Astrocyte of the spinal cord (primary cell): ENCODE measurements around the gene SNX15.

Source experiments
- DNase-seq: peaks from one replicate; pipeline ENCODE4 v3.0.0; 2011; ENCODE audit warnings: low read depth, low spot score
- H3K4me3 ChIP-seq: 2 replicates; pipeline ENCODE4 v1.5.1; 2011; ENCODE audit warnings: low read depth, mild to moderate bottlenecking, low read length, moderate library complexity
- in situ Hi-C: cut with HindIII; loops from 2 replicates; pipeline ENCODE4 v1.10.0; 2017; ENCODE audit warnings: low sequenced_read_pairs
- TF ChIP-seq, protein P1 (sequence below): IDR thresholded peaks from 2 replicates; pipeline ENCODE4 v1.5.1; 2012; ENCODE audit warnings: low read depth, mild to moderate bottlenecking, low read length, inconsistent platforms

The SNX15 gene

DNA sequence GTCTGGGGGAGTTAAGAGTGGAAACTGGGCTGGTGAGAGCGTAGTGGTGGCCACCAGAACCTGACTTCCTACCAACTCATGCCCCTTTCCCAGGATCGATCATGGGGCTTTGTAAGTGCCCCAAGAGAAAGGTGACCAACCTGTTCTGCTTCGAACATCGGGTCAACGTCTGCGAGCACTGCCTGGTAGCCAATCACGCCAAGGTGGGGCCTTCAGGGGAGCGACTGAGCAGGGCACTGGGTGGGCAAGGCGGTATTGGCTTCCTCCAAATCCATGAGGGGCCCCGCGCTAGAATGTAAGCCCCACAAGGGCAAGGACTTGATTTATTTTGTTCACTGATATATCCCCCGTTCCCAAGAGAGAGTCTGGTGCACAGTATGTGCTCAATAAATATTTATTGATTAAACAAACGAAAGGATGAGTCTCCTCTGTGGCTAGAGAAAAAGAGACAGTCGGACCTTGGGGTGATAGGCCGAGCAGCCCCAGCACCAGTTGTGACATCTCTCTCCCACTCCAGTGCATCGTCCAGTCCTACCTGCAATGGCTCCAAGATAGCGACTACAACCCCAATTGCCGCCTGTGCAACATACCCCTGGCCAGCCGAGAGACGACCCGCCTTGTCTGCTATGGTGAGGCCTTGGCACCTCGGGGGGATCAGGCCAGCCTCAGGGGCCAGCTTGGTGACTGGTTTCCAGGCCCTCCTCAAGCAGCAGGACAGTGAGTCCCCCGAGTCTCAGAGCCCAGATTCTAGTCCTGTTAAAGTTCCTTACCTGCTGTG lies 57.5 kb downstream of the SNX15 start:
- in situ Hi-C loops = no loop called here
- peak overlapping the region; percentile 81 for H3K4me3 ChIP-seq
- no peak for DNase-seq
- TF ChIP-seq, protein P1, sequence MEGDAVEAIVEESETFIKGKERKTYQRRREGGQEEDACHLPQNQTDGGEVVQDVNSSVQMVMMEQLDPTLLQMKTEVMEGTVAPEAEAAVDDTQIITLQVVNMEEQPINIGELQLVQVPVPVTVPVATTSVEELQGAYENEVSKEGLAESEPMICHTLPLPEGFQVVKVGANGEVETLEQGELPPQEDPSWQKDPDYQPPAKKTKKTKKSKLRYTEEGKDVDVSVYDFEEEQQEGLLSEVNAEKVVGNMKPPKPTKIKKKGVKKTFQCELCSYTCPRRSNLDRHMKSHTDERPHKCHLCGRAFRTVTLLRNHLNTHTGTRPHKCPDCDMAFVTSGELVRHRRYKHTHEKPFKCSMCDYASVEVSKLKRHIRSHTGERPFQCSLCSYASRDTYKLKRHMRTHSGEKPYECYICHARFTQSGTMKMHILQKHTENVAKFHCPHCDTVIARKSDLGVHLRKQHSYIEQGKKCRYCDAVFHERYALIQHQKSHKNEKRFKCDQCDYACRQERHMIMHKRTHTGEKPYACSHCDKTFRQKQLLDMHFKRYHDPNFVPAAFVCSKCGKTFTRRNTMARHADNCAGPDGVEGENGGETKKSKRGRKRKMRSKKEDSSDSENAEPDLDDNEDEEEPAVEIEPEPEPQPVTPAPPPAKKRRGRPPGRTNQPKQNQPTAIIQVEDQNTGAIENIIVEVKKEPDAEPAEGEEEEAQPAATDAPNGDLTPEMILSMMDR = no peak

DNA sequence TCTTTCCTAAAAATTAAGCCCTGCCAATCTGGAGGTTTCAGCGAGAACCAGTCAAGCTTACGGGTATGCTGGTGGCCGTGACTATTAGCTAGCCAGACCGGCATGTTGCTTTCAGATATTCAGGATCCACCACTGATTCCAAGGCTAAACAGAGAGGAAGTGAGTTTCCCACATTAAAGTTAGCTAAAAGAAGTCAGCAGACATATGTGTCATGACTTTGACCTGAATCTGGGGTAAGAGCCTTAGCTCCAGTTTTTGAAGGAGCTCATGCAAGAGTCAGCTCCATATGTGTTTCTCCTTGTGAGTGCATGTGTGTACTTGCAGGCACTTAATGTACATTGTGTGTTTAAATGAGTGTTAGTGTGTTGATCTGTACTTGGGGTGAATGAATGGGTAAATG lies 58.2 kb downstream of the SNX15 start:
- in situ Hi-C loops = no loop called here
- TF ChIP-seq, protein P1 = no peak
- H3K4me3 ChIP-seq = no peak overlapping the region
- DNase-seq = no peak

DNA sequence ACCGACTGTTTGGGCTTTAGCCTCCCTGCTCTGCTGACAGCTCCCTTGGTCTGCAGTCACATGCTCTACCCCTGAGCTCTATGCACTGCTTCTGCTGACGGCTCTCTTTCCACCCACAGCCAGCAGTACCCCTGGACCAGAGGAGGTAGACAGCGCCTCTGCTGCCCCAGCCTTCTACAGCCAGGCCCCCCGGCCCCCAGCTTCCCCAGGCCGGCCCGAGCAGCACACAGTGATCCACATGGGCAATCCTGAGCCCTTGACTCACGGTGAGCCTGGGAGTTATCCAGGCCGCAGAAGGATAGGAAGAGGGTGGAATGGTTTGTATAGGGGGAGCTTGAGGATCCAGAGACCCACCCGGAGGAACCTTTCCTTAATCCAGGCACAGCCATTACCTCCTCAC lies 59.6 kb downstream of the SNX15 start:
- TF ChIP-seq, protein P1 = no peak
- DNase-seq = no peak
- no peak overlapping the region for H3K4me3 ChIP-seq
- in situ Hi-C loops = no loop called here

DNA sequence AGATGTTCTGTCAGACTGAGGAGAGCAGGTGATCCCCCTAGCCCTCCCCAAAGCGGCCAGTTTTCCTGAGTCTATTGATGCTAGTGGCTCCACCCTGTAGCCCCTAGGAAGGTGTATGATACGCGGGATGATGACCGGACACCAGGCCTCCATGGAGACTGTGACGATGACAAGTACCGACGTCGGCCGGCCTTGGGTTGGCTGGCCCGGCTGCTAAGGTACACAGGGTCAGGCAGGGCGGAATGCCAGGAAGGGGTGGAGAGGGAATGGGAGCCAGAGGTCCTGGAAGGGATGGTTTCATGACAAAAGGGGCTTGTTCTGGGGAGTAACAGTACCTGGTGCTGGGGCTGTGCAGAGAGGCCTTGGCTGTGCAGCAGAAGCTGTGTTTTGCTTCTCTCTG lies 60.0 kb downstream of the SNX15 start:
- H3K4me3 ChIP-seq = no peak overlapping the region
- in situ Hi-C loops = no loop called here
- DNase-seq = no peak
- TF ChIP-seq, protein P1 = no peak

DNA sequence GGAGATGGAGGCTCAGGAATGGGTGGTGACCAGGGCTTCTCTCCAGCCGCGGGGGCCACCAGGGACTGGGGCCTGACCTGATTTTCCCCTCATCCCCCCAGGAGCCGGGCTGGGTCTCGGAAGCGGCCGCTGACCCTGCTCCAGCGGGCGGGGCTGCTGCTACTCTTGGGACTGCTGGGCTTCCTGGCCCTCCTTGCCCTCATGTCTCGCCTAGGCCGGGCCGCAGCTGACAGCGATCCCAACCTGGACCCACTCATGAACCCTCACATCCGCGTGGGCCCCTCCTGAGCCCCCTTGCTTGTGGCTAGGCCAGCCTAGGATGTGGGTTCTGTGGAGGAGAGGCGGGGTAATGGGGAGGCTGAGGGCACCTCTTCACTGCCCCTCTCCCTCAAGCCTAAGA lies 60.6 kb downstream of the SNX15 start:
- in situ Hi-C loops = no loop called here
- TF ChIP-seq, protein P1 = no peak
- no peak for DNase-seq
- no peak overlapping the region for H3K4me3 ChIP-seq

DNA sequence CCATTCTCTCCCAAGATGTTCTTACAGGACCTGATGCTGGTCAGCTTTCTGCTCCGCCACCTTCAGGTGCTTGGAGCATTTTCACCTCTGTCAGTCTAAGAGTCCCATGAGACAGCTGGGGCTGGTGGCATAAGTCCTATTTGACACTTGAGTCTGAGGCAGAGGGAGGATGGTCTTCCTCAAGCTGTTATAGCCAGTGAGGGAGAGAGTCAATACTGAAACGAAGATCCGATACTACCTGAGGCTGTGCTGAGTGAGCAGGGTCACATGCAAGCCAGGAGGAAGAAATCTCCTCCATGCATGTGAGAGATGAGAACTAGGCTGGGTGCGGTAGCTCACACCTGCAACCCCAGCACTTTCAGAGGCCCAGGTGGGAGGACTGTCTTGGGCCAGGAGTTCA lies 62.4 kb downstream of the SNX15 start:
- no peak for DNase-seq
- H3K4me3 ChIP-seq = no peak overlapping the region
- TF ChIP-seq, protein P1 = no peak
- in situ Hi-C loops = no loop called here
